IMR-90 (cell line): Measurements from ENCODE around the gene PARVB. TPM values are rescaled to one million over a fixed set of nuclear protein-coding genes. Genes with fewer than 3 reads are reported as not detected.

Experiments
- ATAC-seq: fragments of 200-7000 bp; cut with Tn5 transposase; 2 replicates; pipeline ENCODE4 v1.9.1; 2020; ENCODE audit warnings: low read depth, mild to moderate bottlenecking, moderate library complexity
- BruUV-seq: library from RNA; stranded (reverse); fragments of 400-500 nt; replicated peaks from 2 replicates; lab custom pipeline; 2021; lab: Mats Ljungman, UMichigan
- CTCF ChIA-PET: fragments of 300-600 bp; formaldehyde crosslinking; extraction: SDS; loops from one replicate; lab custom pipeline; 2021; ENCODE audit warnings: antibody characterized with exemption; lab: Yijun Ruan, JAX
- POLR2A ChIA-PET: fragments of 300-600 bp; sonication (Branson Sonifier 250); formaldehyde crosslinking; loops from one replicate; lab custom pipeline; 2022; ENCODE audit warnings: antibody characterized with exemption; ENCODE audit not compliant: unreplicated experiment; lab: Charles Lee
- DNase-seq: peaks from one replicate; pipeline ENCODE4 v3.0.0; 2013
- H2AFZ ChIP-seq: replicated peaks from 2 replicates; pipeline ENCODE3; 2013; ENCODE audit warnings: low read length, mild to moderate bottlenecking; ENCODE audit not compliant: poor library complexity
- H2AK5ac ChIP-seq: 2 replicates; pipeline ENCODE4 v1.6.1; 2013; ENCODE audit warnings: low read depth, low read length, inconsistent platforms
- H2AK9ac ChIP-seq: replicated peaks from 2 replicates; pipeline ENCODE3; 2013; ENCODE audit warnings: mild to moderate bottlenecking, low read depth, low read length, moderate library complexity; ENCODE audit not compliant: poor library complexity
- H2BK120ac ChIP-seq: 2 replicates; pipeline ENCODE4 v1.6.1; 2013; ENCODE audit warnings: low read depth, low read length, inconsistent platforms
- H2BK15ac ChIP-seq: 3 replicates; pipeline ENCODE4 v1.6.1; 2013; ENCODE audit warnings: low read depth, low read length, inconsistent platforms
- H2BK20ac ChIP-seq: 2 replicates; pipeline ENCODE4 v1.6.1; 2013; ENCODE audit warnings: low read depth, mild to moderate bottlenecking, inconsistent platforms, low read length, moderate library complexity
- H2BK5ac ChIP-seq: 2 replicates; pipeline ENCODE4 v1.6.1; 2013; ENCODE audit warnings: mild to moderate bottlenecking, low read depth, low read length, inconsistent platforms; ENCODE audit not compliant: poor library complexity, severe bottlenecking
- H3K14ac ChIP-seq: replicated peaks from 2 replicates; pipeline ENCODE4 v1.6.1; 2013; ENCODE audit warnings: low read depth, low read length, inconsistent platforms
- H3K18ac ChIP-seq: 2 replicates; pipeline ENCODE4 v1.6.1; 2013; ENCODE audit warnings: low read depth, low read length, control low read depth
- H3K23ac ChIP-seq: 2 replicates; pipeline ENCODE4 v1.6.1; 2013; ENCODE audit warnings: low read depth, low read length, inconsistent platforms
- H3K27ac ChIP-seq: 2 replicates; pipeline ENCODE4 v1.5.1; 2013; ENCODE audit warnings: mild to moderate bottlenecking, control low read depth, low read length; ENCODE audit not compliant: insufficient read depth
- H3K27me3 ChIP-seq: 2 replicates; pipeline ENCODE4 v1.6.1; 2013; ENCODE audit warnings: low read length; ENCODE audit not compliant: control insufficient read depth, insufficient read depth
- H3K36me3 ChIP-seq: 2 replicates; pipeline ENCODE4 v1.6.1; 2013; ENCODE audit warnings: low read length, mixed read lengths; ENCODE audit not compliant: control insufficient read depth, insufficient read depth
- H3K4ac ChIP-seq: 2 replicates; pipeline ENCODE4 v1.6.1; 2013; ENCODE audit warnings: low read depth, low read length, inconsistent platforms
- H3K4me1 ChIP-seq: 2 replicates; pipeline ENCODE4 v1.6.1; 2013; ENCODE audit warnings: low read length, mixed read lengths; ENCODE audit not compliant: control insufficient read depth, insufficient read depth
- H3K4me2 ChIP-seq: 2 replicates; pipeline ENCODE4 v1.6.1; 2013; ENCODE audit warnings: low read depth, mild to moderate bottlenecking, control low read depth, low read length, moderate library complexity
- H3K4me3 ChIP-seq: 2 replicates; pipeline ENCODE4 v1.5.1; 2013; ENCODE audit warnings: low read depth, mild to moderate bottlenecking, control low read depth, low read length, moderate library complexity; ENCODE audit not compliant: insufficient read depth
- H3K56ac ChIP-seq: 2 replicates; pipeline ENCODE4 v1.6.1; 2013; ENCODE audit warnings: low read length, inconsistent platforms; ENCODE audit not compliant: insufficient read depth; ENCODE audit errors: extremely low read depth
- H3K79me1 ChIP-seq, 2 experiments: 2 replicates each; pipeline ENCODE4 v1.6.1; 2013; ENCODE audit warnings: low read length in 2 of 2, inconsistent platforms in 1 of 2, low read depth in 1 of 2
- H3K9ac ChIP-seq: 2 replicates; pipeline ENCODE4 v1.6.1; 2013; ENCODE audit warnings: low read depth, low read length, control low read depth
- H3K9me1 ChIP-seq: 2 replicates; pipeline ENCODE4 v1.6.1; 2013; ENCODE audit warnings: low read length, inconsistent platforms; ENCODE audit not compliant: insufficient read depth
- H3K9me3 ChIP-seq: 2 replicates; pipeline ENCODE4 v1.6.1; 2013; ENCODE audit warnings: low read length; ENCODE audit not compliant: control insufficient read depth, insufficient read depth
- H4K20me1 ChIP-seq: 2 replicates; pipeline ENCODE4 v1.6.1; 2013; ENCODE audit warnings: low read length, inconsistent platforms; ENCODE audit not compliant: insufficient read depth
- H4K5ac ChIP-seq: 2 replicates; pipeline ENCODE4 v1.6.1; 2013; ENCODE audit warnings: mild to moderate bottlenecking, low read depth, low read length, control low read depth
- H4K8ac ChIP-seq, 2 experiments: 2 replicates each; pipeline ENCODE4 v1.6.1; 2013; ENCODE audit warnings: low read depth in 2 of 2, low read length in 2 of 2, control low read depth in 1 of 2, inconsistent platforms in 1 of 2
- H4K91ac ChIP-seq: 2 replicates; pipeline ENCODE4 v1.6.1; 2013; ENCODE audit warnings: low read depth, low read length, inconsistent platforms; ENCODE audit not compliant: insufficient read depth
- BHLHE40 ChIP-seq: fragments of 150-350 bp; IDR thresholded peaks from 2 replicates; pipeline ENCODE4 v1.6.1; 2016; ENCODE audit warnings: mild to moderate bottlenecking, low read depth, low read length
- CTCF ChIP-seq: conservative IDR thresholded peaks from 2 replicates; pipeline ENCODE4 v1.5.1; 2012; ENCODE audit warnings: mild to moderate bottlenecking, low read depth, low read length, improper control_type of control experiment
- RAD21 ChIP-seq: IDR thresholded peaks from 2 replicates; pipeline ENCODE4 v1.6.1; 2012; ENCODE audit warnings: low read length, improper control_type of control experiment
- SMC3 ChIP-seq: fragments of 150-350 bp; IDR thresholded peaks from 2 replicates; pipeline ENCODE4 v1.6.1; 2016; ENCODE audit warnings: low read depth, mild to moderate bottlenecking, antibody characterized with exemption, low read length, moderate library complexity
- WGBS, 2 experiments: methylation state at CpG; one replicate each; pipeline versions ENCODE4 v1.1.5 to v1.1.7; 2013; ENCODE audit warnings: missing lambda C conversion rate in 2 of 2; ENCODE audit not compliant: insufficient read length in 1 of 2; ENCODE audit errors: extremely low coverage in 2 of 2; 5-methylcytosine and 5-hydroxymethylcytosine counted together
- dilution Hi-C: fragments of 300-500 bp; cut with HindIII; formaldehyde crosslinking; loops from one replicate; pipeline ENCODE4 v1.14.3; 2018; ENCODE audit warnings: low sequenced_read_pairs; ENCODE audit not compliant: unreplicated experiment
- in situ Hi-C: fragments of 300-500 bp; cut with MboI; formaldehyde crosslinking; loops from 3 replicates; pipeline ENCODE4 v1.14.3; 2019; ENCODE audit warnings: low sequenced_read_pairs, inconsistent platforms, mixed read lengths
- intact Hi-C: fragments of 100-400 bp; cut with micrococcal nuclease; formaldehyde crosslinking; loops from 2 replicates; pipeline ENCODE4 v1.10.0; 2022
- polyA plus RNA-seq, 3 experiments: library from polyadenylated mRNA; depleted of rRNA; stranded (reverse); fragments of >200 nt; gene quantifications; 2 replicates each; pipeline ENCODE4 v1.2.3, GENCODE V29; 2012; ENCODE audit warnings: low replicate concordance in 1 of 3
- total RNA-seq: library from RNA; depleted of rRNA; stranded (reverse); fragments of >200 nt; gene quantifications from 2 replicates; pipeline ENCODE4 v1.2.3, GENCODE V29; 2012

Gene PARVB
- total and polyA plus RNA-seq, 2 of the 4 experiments (the other 2 are of a cell fraction), result 44.3 to 53.9 TPM

GRCh38 chr22:44092636-44093220, 68.6 kb downstream of the PARVB start:
- no peaks in the 10 kb centered on the region for H3K9me3 ChIP-seq
- no peak overlapping the region for H4K5ac ChIP-seq
- no peak overlapping the region for H2BK120ac ChIP-seq
- H4K91ac ChIP-seq, result no peak overlapping the region
- intact Hi-C loops, result no loop called here
- no peak for DNase-seq
- no peak overlapping the region for H3K56ac ChIP-seq
- H3K23ac ChIP-seq, result no peak overlapping the region
- no peak overlapping the region for H3K4me2 ChIP-seq
- H3K4me3 ChIP-seq, result no peak overlapping the region
- H3K4ac ChIP-seq, result no peak overlapping the region
- no peak overlapping the region for H3K18ac ChIP-seq
- peaks cover 4% of the 10 kb centered on the region; the same call in 1 of the 2 replicates for H3K4me1 ChIP-seq
- ATAC-seq, result no peak
- H4K8ac ChIP-seq, result no peak overlapping the region
- no peaks in the 10 kb centered on the region for H3K27me3 ChIP-seq
- no peaks in the 10 kb centered on the region; the same call in 1 of the 2 replicates for H3K36me3 ChIP-seq
- CTCF ChIA-PET, result no interaction called here
- H3K27ac ChIP-seq, result no peak overlapping the region
- H2BK20ac ChIP-seq, result no peak overlapping the region
- H2BK5ac ChIP-seq, result no peak overlapping the region
- POLR2A ChIA-PET, result no interaction called here
- BruUV-seq, result no TSS peak
- TF ChIP-seq CTCF, result no peak
- TF ChIP-seq BHLHE40, result no peak
- TF ChIP-seq SMC3, result no peak
- TF ChIP-seq RAD21, result no peak
- peaks cover 4 to 9% of the 10 kb centered on the region in 2 experiments; a peak in 2 of 4 replicates for H3K79me1 ChIP-seq
- no peak overlapping the region for H3K9ac ChIP-seq
- H3K14ac ChIP-seq, result no peak overlapping the region
- in situ Hi-C loops, result no loop called here
- no peak overlapping the region for H2BK15ac ChIP-seq
- no peak overlapping the region for H2AK9ac ChIP-seq
- no peak overlapping the region for H2AFZ ChIP-seq
- dilution Hi-C loops, result no loop called here
- H4K20me1 ChIP-seq, result no peaks in the 10 kb centered on the region; the same call in 1 of the 2 replicates
- no peak overlapping the region for H2AK5ac ChIP-seq
- WGBS, 2 experiments, result 100% methylated on average over 1 of the region's 8 CpGs; no CpG with 5 or more reads in 1 of the 2 experiments
- H3K9me1 ChIP-seq, result no peaks in the 10 kb centered on the region; the same call in 1 of the 2 replicates
